Lower lobe of right lung (tissue), 2 donors: ENCODE results near the gene KIAA2012. TPM values are rescaled to one million over a fixed set of nuclear protein-coding genes. Genes with fewer than 3 reads are reported as not detected.

Experiments used
- ATAC-seq, 2 donors: fragments of 200-7000 bp; cut with Tn5 transposase; one replicate each; pipeline ENCODE4 v1.9.1; 2020 to 2022; ENCODE audit warnings: mild to moderate bottlenecking in 2 of 2, moderate library complexity in 2 of 2
- DNase-seq: peaks from one replicate; pipeline ENCODE4 v3.0.0-alpha.2; 2020
- H3K27ac ChIP-seq: fragments of 200-600 bp; one replicate; pipeline ENCODE4 v1.8.0; 2022
- H3K27me3 ChIP-seq: fragments of 200-600 bp; one replicate; pipeline ENCODE4 v1.8.0; 2022; ENCODE audit warnings: low read depth
- H3K36me3 ChIP-seq: fragments of 200-600 bp; one replicate; pipeline ENCODE4 v1.8.0; 2022; ENCODE audit warnings: mild to moderate bottlenecking
- H3K4me1 ChIP-seq: fragments of 200-600 bp; one replicate; pipeline ENCODE4 v1.8.0; 2022
- H3K4me3 ChIP-seq: fragments of 200-600 bp; one replicate; pipeline ENCODE4 v1.8.0; 2022; ENCODE audit warnings: mild to moderate bottlenecking
- H3K9me3 ChIP-seq: fragments of 200-600 bp; one replicate; pipeline ENCODE4 v1.8.0; 2022
- intact Hi-C: fragments of 100-400 bp; cut with DNase I; formaldehyde crosslinking; loops from one replicate; pipeline ENCODE4 v1.11.0; 2022
- total RNA-seq: library from RNA; stranded (reverse); fragmentation: NEBNext Ultra II Directional; extraction: Animal tissue kit (Norgen Biotek cat#: 25700); gene quantifications from one replicate; pipeline ENCODE4 v1.2.1, GENCODE V29; 2021
- TF ChIP-seq, protein P1 (sequence below): fragments of 200-600 bp; IDR thresholded peaks from one replicate; pipeline ENCODE4 v1.8.0; 2022; ENCODE audit warnings: antibody characterized with exemption, mild to moderate bottlenecking
- donor health status: DM: no; HTN: yes; CAD: no; lungs with severe emphysema.

KIAA2012 gene
- total RNA-seq, 1 donor from 2014 or later = 2.8 TPM

- no peak overlapping the region for H3K4me3 ChIP-seq
- no peaks in the 10 kb centered on the region for H3K27me3 ChIP-seq
- no peaks in the 10 kb centered on the region for H3K36me3 ChIP-seq
- H3K9me3 ChIP-seq = no peaks in the 10 kb centered on the region
- intact Hi-C loops = no loop called here
- DNase-seq (no peak), ATAC-seq (no peak)
- H3K27ac ChIP-seq = no peak overlapping the region
- peaks cover 19% of the 10 kb centered on the region for H3K4me1 ChIP-seq
- TF ChIP-seq, protein P1, sequence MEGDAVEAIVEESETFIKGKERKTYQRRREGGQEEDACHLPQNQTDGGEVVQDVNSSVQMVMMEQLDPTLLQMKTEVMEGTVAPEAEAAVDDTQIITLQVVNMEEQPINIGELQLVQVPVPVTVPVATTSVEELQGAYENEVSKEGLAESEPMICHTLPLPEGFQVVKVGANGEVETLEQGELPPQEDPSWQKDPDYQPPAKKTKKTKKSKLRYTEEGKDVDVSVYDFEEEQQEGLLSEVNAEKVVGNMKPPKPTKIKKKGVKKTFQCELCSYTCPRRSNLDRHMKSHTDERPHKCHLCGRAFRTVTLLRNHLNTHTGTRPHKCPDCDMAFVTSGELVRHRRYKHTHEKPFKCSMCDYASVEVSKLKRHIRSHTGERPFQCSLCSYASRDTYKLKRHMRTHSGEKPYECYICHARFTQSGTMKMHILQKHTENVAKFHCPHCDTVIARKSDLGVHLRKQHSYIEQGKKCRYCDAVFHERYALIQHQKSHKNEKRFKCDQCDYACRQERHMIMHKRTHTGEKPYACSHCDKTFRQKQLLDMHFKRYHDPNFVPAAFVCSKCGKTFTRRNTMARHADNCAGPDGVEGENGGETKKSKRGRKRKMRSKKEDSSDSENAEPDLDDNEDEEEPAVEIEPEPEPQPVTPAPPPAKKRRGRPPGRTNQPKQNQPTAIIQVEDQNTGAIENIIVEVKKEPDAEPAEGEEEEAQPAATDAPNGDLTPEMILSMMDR = no peak
Observed at GRCh38 chr2:202114291-202114690, 41.2 kb downstream of the KIAA2012 start.

DNA sequence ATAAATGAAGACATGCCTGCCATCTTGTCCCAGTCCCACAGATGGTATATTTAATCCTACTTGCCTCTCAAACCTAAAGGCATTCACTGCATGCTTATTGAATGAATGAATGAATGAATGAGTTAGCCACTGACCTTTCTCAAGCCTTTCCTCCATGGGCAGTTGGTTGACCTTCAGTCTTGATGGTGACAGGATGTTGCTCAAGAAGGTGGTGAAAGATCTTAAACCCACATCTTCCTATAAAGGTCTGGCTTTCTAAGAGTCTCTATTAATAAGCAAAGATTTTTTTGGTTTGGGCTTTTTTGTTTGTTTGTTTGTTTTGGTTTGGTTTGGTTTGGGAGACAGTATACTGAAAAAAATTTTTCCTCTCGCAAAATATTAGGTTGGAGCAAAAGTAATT is 41.7 kb downstream of the KIAA2012 start:
- no peak for DNase-seq
- intact Hi-C loops = no loop called here
- Histone ChIP-seq H3K36me3 (no peaks in the 10 kb centered on the region), H3K27me3 (no peaks in the 10 kb centered on the region), H3K9me3 (no peaks in the 10 kb centered on the region), H3K4me3 (no peak overlapping the region), H3K4me1 (peaks cover 17% of the 10 kb centered on the region), H3K27ac (no peak overlapping the region)
- TF ChIP-seq, protein P1 = no peak
- peak in 1 of 2 donors; percentile 52 for ATAC-seq

GRCh38 chr2:202115479-202115971 is 42.5 kb downstream of the KIAA2012 start:
- Histone ChIP-seq H3K4me1 (peaks cover 17% of the 10 kb centered on the region), H3K9me3 (no peaks in the 10 kb centered on the region), H3K4me3 (no peak overlapping the region), H3K36me3 (no peaks in the 10 kb centered on the region), H3K27ac (peak overlapping the region; percentile 31), H3K27me3 (no peaks in the 10 kb centered on the region)
- TF ChIP-seq, protein P1 = no peak
- DNase-seq (no peak), ATAC-seq (no peak)
- intact Hi-C loops = no loop called here

- no peak for ATAC-seq
- no peaks in the 10 kb centered on the region for H3K36me3 ChIP-seq
- no peak for DNase-seq
- TF ChIP-seq, protein P1 = no peak
- no peaks in the 10 kb centered on the region for H3K27me3 ChIP-seq
- H3K9me3 ChIP-seq = no peaks in the 10 kb centered on the region
- intact Hi-C loops = no loop called here
- H3K4me3 ChIP-seq = no peak overlapping the region
- H3K4me1 ChIP-seq = peaks cover 22% of the 10 kb centered on the region
- no peak overlapping the region for H3K27ac ChIP-seq
Observed at GRCh38 chr2:202116691-202117090, 43.6 kb downstream of the KIAA2012 start.

GRCh38 chr2:202118168-202118567 is 45.1 kb downstream of the KIAA2012 start:
- Histone ChIP-seq H3K9me3 (no peaks in the 10 kb centered on the region), H3K4me3 (no peak overlapping the region), H3K36me3 (no peaks in the 10 kb centered on the region), H3K27me3 (no peaks in the 10 kb centered on the region), H3K4me1 (peaks cover 26% of the 10 kb centered on the region), H3K27ac (no peak overlapping the region)
- DNase-seq = no peak
- TF ChIP-seq, protein P1 = no peak
- no peak for ATAC-seq
- intact Hi-C loops = no loop called here

DNA sequence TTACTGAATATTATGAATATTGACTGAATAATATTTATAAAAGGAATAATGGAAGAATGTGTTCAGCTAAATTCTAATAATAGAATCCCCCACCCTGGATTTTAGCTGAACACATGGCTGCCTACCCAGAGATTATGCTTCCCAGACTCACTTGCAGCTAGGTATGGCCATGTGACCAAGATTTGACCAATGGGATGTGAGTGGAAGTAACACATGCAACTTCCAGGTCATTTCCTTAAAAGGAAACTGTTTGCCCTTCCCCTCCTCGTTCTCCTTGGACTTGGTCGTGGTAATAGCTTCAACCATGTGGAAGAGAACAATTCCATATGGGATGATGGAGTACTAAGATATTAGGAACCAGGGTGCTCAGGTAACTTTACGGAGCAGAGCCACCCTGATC is 47.8 kb downstream of the KIAA2012 start:
- H3K4me3 ChIP-seq = no peak overlapping the region
- no peak overlapping the region for H3K27ac ChIP-seq
- DNase-seq = no peak
- no peaks in the 10 kb centered on the region for H3K36me3 ChIP-seq
- no peaks in the 10 kb centered on the region for H3K9me3 ChIP-seq
- TF ChIP-seq, protein P1 = no peak
- H3K27me3 ChIP-seq = no peaks in the 10 kb centered on the region
- intact Hi-C loops = no loop called here
- H3K4me1 ChIP-seq = peaks cover 14% of the 10 kb centered on the region
- ATAC-seq = no peak
